Measurements from ENCODE around the gene MREG. TPM values are rescaled to one million over a fixed set of nuclear protein-coding genes. Genes with fewer than 3 reads are reported as not detected.

MREG gene
- polyA plus RNA-seq, 3 donors = 0.14 to 0.47 TPM; not detected in 1

- H3K36me3 Mint-ChIP-seq = peaks cover 22 to 34% of the 10 kb centered on the region in 2 donors
- H3K27me3 Mint-ChIP-seq (ENCODE audit: low read depth in 3 of 3) = no peaks in the 10 kb centered on the region
- H3K4me3 Mint-ChIP-seq = no peak overlapping the region
- Histone ChIP-seq H3K4me1 (ENCODE audit: control insufficient read depth in 1 of 2, insufficient read depth in 2 of 2, low read length in 2 of 2) (no peaks in the 10 kb centered on the region), H3K36me3 (replicated peaks in 1 of 2; ENCODE audit: control insufficient read depth in 1 of 2, insufficient read depth in 2 of 2, low read length in 2 of 2) (peaks cover 0 to 4% of the 10 kb centered on the region in 2 donors), H2AFZ (ENCODE audit: insufficient read depth, low read depth, low read length, poor library complexity, severe bottlenecking) (no peak overlapping the region), H3K27ac (ENCODE audit: low read depth in 1 of 2, low read length in 2 of 2) (no peak overlapping the region), H3K27me3 (ENCODE audit: control insufficient read depth in 2 of 2, insufficient read depth in 2 of 2, low read length in 2 of 2) (no peaks in the 10 kb centered on the region), H3K79me2 (ENCODE audit: insufficient read depth, low read length) (no peaks in the 10 kb centered on the region), H4K20me1 (ENCODE audit: insufficient read depth, low read length) (no peaks in the 10 kb centered on the region), H3K4me2 (replicated peaks; ENCODE audit: extremely low read depth, low read length, poor library complexity, severe bottlenecking) (no peak overlapping the region), H3K9ac (ENCODE audit: insufficient read depth, low read length, poor library complexity, severe bottlenecking) (no peak overlapping the region), H3K9me3 (replicated peaks in 1 of 2; ENCODE audit: control insufficient read depth in 1 of 2, insufficient read depth in 1 of 2, low read length in 2 of 2) (no peaks in the 10 kb centered on the region), H3K4me3 (replicated peaks in 1 of 3; ENCODE audit: low read depth in 2 of 3, low read length in 3 of 3) (no peak overlapping the region)
- intact Hi-C loops (cut with micrococcal nuclease) = no loop called here
- TF ChIP-seq CTCF (IDR thresholded peaks at IDR 0.05) = no peak
- no peaks in the 10 kb centered on the region for H3K9me3 Mint-ChIP-seq
- DNase-seq = no peak
- H3K27ac Mint-ChIP-seq = no peak overlapping the region
- no CpG with 5 or more reads among the region's 1 CpG for WGBS (ENCODE audit: insufficient coverage)
- no peaks in the 10 kb centered on the region for H3K4me1 Mint-ChIP-seq
These were observed 71.6 kb downstream of the MREG start for GRCh38 chr2:215941726-215942125.

GRCh38 chr2:215940645-215941184 lies 72.6 kb downstream of the MREG start:
- intact Hi-C loops (cut with micrococcal nuclease) = no loop called here
- H3K36me3 Mint-ChIP-seq = peaks cover 19 to 27% of the 10 kb centered on the region in 2 donors
- no peak overlapping the region for H2AFZ ChIP-seq (ENCODE audit: insufficient read depth, low read depth, low read length, poor library complexity, severe bottlenecking)
- no peak for DNase-seq
- H3K4me1 Mint-ChIP-seq = no peaks in the 10 kb centered on the region
- H3K27ac Mint-ChIP-seq = no peak overlapping the region
- no peaks in the 10 kb centered on the region for H3K79me2 ChIP-seq (ENCODE audit: insufficient read depth, low read length)
- H3K36me3 ChIP-seq (replicated peaks in 1 of 2; ENCODE audit: control insufficient read depth in 1 of 2, insufficient read depth in 2 of 2, low read length in 2 of 2) = peaks cover 0 to 4% of the 10 kb centered on the region in 2 donors
- H3K27ac ChIP-seq (ENCODE audit: low read depth in 1 of 2, low read length in 2 of 2) = no peak overlapping the region
- no peaks in the 10 kb centered on the region for H3K27me3 Mint-ChIP-seq (ENCODE audit: low read depth in 3 of 3)
- H3K9ac ChIP-seq (ENCODE audit: insufficient read depth, low read length, poor library complexity, severe bottlenecking) = no peak overlapping the region
- no peaks in the 10 kb centered on the region for H4K20me1 ChIP-seq (ENCODE audit: insufficient read depth, low read length)
- H3K4me1 ChIP-seq (ENCODE audit: control insufficient read depth in 1 of 2, insufficient read depth in 2 of 2, low read length in 2 of 2) = no peaks in the 10 kb centered on the region
- H3K9me3 Mint-ChIP-seq = no peaks in the 10 kb centered on the region
- no peak for TF ChIP-seq CTCF (IDR thresholded peaks at IDR 0.05)
- no peak overlapping the region for H3K4me3 Mint-ChIP-seq
- H3K4me2 ChIP-seq (replicated peaks; ENCODE audit: extremely low read depth, low read length, poor library complexity, severe bottlenecking) = no peak overlapping the region
- H3K27me3 ChIP-seq (ENCODE audit: control insufficient read depth in 2 of 2, insufficient read depth in 2 of 2, low read length in 2 of 2) = no peaks in the 10 kb centered on the region
- H3K4me3 ChIP-seq (replicated peaks in 1 of 3; ENCODE audit: low read depth in 2 of 3, low read length in 3 of 3) = no peak overlapping the region
- no peaks in the 10 kb centered on the region for H3K9me3 ChIP-seq (replicated peaks in 1 of 2; ENCODE audit: control insufficient read depth in 1 of 2, insufficient read depth in 1 of 2, low read length in 2 of 2)
- no CpG with 5 or more reads among the region's 6 CpGs for WGBS (ENCODE audit: insufficient coverage)
